Pancreas (tissue), 10 donors: ENCODE results near the gene IGLL5. TPM values are rescaled to one million over a fixed set of nuclear protein-coding genes. Genes with fewer than 3 reads are reported as not detected.

ENCODE experiments used
- ATAC-seq, 4 donors: fragments of 200-7000 bp; cut with Tn5 transposase; one replicate each; pipeline versions ENCODE4 v1.8.0 to v1.9.1; 2020; ENCODE audit warnings: mild to moderate bottlenecking in 4 of 4, moderate library complexity in 4 of 4
- DNase-seq, 6 donors: peaks; one replicate each; pipeline ENCODE4 v3.0.0-alpha.2; 2020
- FAIRE-seq: peaks from 2 replicates; lab custom pipeline; 2012; peaks lifted over from hg19 to GRCh38; lab: Jason Lieb, UNC
- H3K27ac ChIP-seq, 4 donors: fragments of 200-600 bp; sonication (generic); 1 replicate in 3 of 4; 2 replicates in 1 of 4; pipeline versions ENCODE4 v1.5.0 to v1.8.0; 2020
- H3K27me3 ChIP-seq, 4 donors: fragments of 200-600 bp; one replicate each; pipeline ENCODE4 v1.8.0; 2021
- H3K36me3 ChIP-seq, 3 donors: fragments of 200-600 bp; sonication (generic) in 1 of 3; one replicate each; pipeline versions ENCODE4 v1.5.0 to v1.8.0; 2020 to 2021
- H3K4me1 ChIP-seq, 3 donors: fragments of 200-600 bp; one replicate each; pipeline ENCODE4 v1.8.0; 2021
- H3K4me3 ChIP-seq, 4 donors: fragments of 200-600 bp; sonication (generic) in 2 of 4; one replicate each; pipeline versions ENCODE4 v1.5.0 to v1.8.0; 2020 to 2021
- H3K9me3 ChIP-seq, 4 donors: fragments of 200-600 bp; one replicate each; pipeline ENCODE4 v1.8.0; 2021
- WGBS, 2 donors: extraction: QIAGEN DNeasy Blood & Tissue Kit; methylation state at CpG; one replicate each; pipeline ENCODE4 v1.1.7; 2013; 5-methylcytosine and 5-hydroxymethylcytosine counted together
- intact Hi-C, 3 donors: fragments of 100-400 bp; cut with DNase I; formaldehyde crosslinking; loops; one replicate each; pipeline versions ENCODE4 v1.11.1 to v1.14.2; 2022
- polyA plus RNA-seq, 2 donors: library from polyadenylated mRNA; stranded (reverse); fragments of 200-250 nt; gene quantifications; one replicate each; pipeline ENCODE4 v1.2.3, GENCODE V29; 2013
- total RNA-seq, 6 donors: library from RNA; stranded (reverse); fragmentation: NEBNext Ultra II Directional in 4 of 6; extraction: Animal tissue kit (Norgen Biotek cat#: 25700) in 4 of 6; gene quantifications; one replicate each; pipeline versions ENCODE4 v1.2.1 to v1.2.4, GENCODE V29; 2021 to 2023
- TF ChIP-seq, protein P1 (sequence below), 4 donors: fragments of 200-600 bp; sonication (generic) in 3 of 4; IDR thresholded peaks; one replicate each; pipeline versions ENCODE4 v1.5.0 to v1.8.0; 2021; ENCODE audit warnings: antibody characterized with exemption in 4 of 4
- donor health status: healthy with polysubstance abuse.
- donor health status: DM: no; HTN: no; CAD: no; lungs with moderate emphysema.
- donor health status: DM: no; HTN: no; CAD: no.
- donor health status: control.
- donor health status: control.
- donor health status: Bipolar disorder and iron deficiency.
- donor health status: DM: yes; HTN: yes; CAD: no.
- donor health status: DM: no; HTN: no; CAD: no.
- donor health status: DM: no; HTN: no; CAD: no.
- donor health status: DM: yes; HTN: yes; CAD: no.

The IGLL5 gene
- total RNA-seq (10 to 100 TPM in 1 of 6 donors, 1 to 10 TPM in 1, under 1 TPM in 2, not detected in 2; 0.23 to 26.3 (median 2.3) TPM), polyA plus RNA-seq (under 1 TPM in 1 of 2 donors, not detected in 1; 0.42 TPM)

DNA sequence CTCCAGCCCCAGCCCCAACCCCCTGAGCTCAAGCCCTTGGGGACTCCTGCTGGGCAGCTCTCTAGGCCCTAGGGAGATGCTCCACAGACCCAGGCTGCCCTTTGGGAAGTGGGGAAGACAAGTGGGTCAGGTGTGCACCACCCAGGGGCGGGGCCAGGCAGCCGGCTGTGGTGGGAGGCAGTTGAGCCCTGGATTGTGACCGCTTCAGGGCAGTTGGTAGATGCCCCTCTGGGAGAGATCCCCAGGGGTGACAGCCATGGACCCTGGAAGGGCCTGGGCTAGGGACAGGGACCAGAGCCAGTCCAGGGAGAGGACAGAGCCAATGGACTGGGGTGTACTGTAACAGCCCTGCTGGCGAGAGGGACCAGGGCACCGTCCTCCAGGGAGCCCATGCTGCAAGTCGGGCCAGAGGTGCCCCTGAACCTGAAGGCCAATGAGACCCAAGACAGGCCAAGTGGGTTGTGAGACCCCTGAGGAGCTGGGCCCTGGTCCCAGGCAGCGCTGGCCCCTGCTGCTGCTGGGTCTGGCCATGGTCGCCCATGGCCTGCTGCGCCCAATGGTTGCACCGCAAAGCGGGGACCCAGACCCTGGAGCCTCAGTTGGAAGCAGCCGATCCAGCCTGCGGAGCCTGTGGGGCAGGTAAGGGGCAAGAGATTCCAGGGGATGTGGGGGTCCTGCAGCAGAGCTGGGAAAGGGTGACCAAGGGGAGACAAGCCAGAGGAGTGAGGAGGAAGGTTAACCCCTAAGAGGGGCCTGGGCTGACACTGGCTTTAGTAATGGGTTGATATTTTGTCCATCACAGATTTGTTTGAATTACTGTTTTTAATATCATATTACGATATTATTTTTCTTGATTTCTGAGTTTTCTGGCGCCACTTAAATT lies at the start of gene IGLL5:
Gene IGLL5 (plus strand): TSS at position 196 of the 883 bp plus-strand sequence. CDS start 238 bp downstream, at position 434.
- WGBS, 2 donors: 71 to 73% methylated on average over 15 of the region's 15 CpGs
- intact Hi-C loops: loop anchor here in 1 of 3 donors (10.0 kb wide), 2 partner anchors 203 to 293 kb away; no protein-coding TSS in a partner anchor

DNA sequence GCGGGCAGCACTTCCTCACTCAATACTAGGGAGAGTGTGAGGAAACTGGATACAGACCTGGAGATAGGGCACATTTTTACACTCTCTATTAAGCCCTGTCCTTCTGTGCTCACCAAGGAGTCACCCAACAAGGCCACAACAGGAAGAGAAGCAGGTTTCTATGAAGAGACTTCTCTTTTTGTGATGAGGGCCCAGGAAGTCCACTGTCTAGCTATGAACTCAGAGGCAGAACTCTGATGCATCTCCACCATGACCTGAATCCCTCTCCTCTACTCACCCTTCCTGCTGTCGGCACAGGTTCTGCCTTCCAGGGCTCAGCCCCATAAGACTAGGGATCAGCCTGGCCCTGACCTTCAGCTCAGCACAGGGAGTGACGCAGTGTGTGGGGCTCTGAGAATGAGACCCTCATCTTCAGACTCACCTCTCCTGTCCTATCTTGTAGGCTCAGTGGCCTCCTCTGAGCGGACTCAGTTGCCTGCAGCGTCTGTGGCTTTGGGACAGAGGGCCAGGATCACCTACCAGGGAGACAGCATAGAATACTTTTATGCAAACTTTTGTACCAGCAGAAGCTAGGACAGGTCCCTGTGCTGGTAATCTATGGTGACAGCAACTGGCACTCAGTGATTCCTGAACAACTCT lies 49.3 kb upstream of the IGLL5 start:
- FAIRE-seq (no peak), DNase-seq (peak in 1 of 6 donors; percentile 16), ATAC-seq (no peak)
- H3K27ac ChIP-seq: no peak overlapping the region
- H3K9me3 ChIP-seq: no peaks in the 10 kb centered on the region
- intact Hi-C loops: no loop called here
- no peaks in the 10 kb centered on the region for H3K36me3 ChIP-seq
- no peaks in the 10 kb centered on the region for H3K27me3 ChIP-seq
- no peaks in the 10 kb centered on the region for H3K4me1 ChIP-seq
- no peak overlapping the region for H3K4me3 ChIP-seq
- 84 to 87% methylated on average over 5 of the region's 5 CpGs for whole genome bisulfite sequencing, 2 donors
- TF ChIP-seq, protein P1, sequence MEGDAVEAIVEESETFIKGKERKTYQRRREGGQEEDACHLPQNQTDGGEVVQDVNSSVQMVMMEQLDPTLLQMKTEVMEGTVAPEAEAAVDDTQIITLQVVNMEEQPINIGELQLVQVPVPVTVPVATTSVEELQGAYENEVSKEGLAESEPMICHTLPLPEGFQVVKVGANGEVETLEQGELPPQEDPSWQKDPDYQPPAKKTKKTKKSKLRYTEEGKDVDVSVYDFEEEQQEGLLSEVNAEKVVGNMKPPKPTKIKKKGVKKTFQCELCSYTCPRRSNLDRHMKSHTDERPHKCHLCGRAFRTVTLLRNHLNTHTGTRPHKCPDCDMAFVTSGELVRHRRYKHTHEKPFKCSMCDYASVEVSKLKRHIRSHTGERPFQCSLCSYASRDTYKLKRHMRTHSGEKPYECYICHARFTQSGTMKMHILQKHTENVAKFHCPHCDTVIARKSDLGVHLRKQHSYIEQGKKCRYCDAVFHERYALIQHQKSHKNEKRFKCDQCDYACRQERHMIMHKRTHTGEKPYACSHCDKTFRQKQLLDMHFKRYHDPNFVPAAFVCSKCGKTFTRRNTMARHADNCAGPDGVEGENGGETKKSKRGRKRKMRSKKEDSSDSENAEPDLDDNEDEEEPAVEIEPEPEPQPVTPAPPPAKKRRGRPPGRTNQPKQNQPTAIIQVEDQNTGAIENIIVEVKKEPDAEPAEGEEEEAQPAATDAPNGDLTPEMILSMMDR (IDR thresholded peaks at IDR 0.05): no peak

More for the DNA sequence above, at the start of gene IGLL5:
- no peak for ATAC-seq
- TF ChIP-seq, protein P1 (IDR thresholded peaks at IDR 0.05): no peak
- Histone ChIP-seq H3K27me3 (no peaks in the 10 kb centered on the region), H3K4me3 (no peak within 1 kb of the TSS), H3K9me3 (no peaks in the 10 kb centered on the region), H3K27ac (no peak within 1 kb of the TSS), H3K4me1 (no peaks in the 10 kb centered on the region), H3K36me3 (no peaks in the 10 kb centered on the region)
- no peak for FAIRE-seq
- DNase-seq: no peak

DNA sequence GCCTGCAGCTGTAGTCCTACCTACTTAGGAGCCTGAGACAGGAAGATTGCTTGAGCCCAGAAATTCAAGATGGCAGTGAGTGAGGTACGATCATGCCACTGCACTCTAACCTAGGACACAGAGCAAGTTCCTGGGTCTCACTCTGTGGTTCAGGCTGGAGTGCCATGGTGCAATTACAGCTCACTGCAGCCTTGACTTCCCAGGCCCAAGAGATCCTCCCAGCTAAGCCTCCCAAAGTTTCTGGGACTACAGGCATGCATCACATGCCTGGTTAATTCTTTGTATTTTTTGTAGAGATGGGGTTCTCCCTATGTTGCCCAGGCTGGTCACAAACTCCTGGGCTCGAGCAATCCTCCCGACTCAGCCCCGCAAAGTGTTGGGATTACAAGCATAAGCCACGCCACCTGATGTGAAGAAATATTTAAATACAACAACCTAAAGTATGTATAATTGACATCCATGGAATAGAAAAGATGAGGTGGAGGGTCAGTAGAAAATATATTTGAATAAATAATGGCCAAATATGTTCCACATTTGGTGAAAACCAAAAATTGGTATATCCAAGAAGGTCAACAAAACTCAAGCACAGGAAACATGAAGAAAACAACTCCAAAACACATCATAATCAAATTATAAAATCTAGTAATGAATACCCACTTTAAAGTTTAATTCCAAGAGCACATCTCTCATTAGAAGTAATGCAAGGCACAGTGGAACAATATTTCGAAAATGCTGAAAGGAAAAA lies 47.9 kb upstream of the IGLL5 start:
- no peaks in the 10 kb centered on the region for H3K9me3 ChIP-seq
- no peak for FAIRE-seq
- H3K4me3 ChIP-seq: no peak overlapping the region
- H3K4me1 ChIP-seq: no peaks in the 10 kb centered on the region
- H3K27ac ChIP-seq: no peak overlapping the region
- 62 to 66% methylated on average over 6 of the region's 6 CpGs for WGBS, 2 donors
- no peak for ATAC-seq
- TF ChIP-seq, protein P1 (IDR thresholded peaks at IDR 0.05): no peak
- H3K36me3 ChIP-seq: no peaks in the 10 kb centered on the region
- DNase-seq: no peak
- intact Hi-C loops: no loop called here
- no peaks in the 10 kb centered on the region for H3K27me3 ChIP-seq

DNA sequence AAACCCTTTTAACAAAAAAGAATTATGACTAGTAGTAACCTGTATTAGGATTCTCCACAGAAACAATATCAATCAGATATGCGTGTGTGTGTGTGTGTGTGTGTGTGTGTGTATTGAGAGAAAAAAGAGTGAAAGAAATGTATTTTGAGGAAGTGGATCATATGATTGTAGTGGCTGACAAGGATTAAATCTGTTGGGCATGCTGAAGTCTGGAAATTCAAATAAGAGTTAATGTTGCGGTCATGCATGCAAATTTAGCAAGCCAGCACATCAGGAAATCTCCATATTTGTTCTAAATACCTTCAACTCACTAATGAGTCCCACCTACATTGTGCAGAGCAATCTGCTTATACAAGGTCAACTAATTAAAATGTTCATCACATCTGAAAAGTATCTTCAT lies 46.8 kb upstream of the IGLL5 start:
- H3K4me3 ChIP-seq: no peak overlapping the region
- 58 to 68% methylated on average over 2 of the region's 2 CpGs for WGBS, 2 donors
- TF ChIP-seq, protein P1 (IDR thresholded peaks at IDR 0.05): no peak
- DNase-seq: no peak
- no peaks in the 10 kb centered on the region for H3K4me1 ChIP-seq
- intact Hi-C loops: no loop called here
- no peak for FAIRE-seq
- H3K27me3 ChIP-seq: no peaks in the 10 kb centered on the region
- no peak overlapping the region for H3K27ac ChIP-seq
- no peaks in the 10 kb centered on the region for H3K9me3 ChIP-seq
- no peak for ATAC-seq
- H3K36me3 ChIP-seq: no peaks in the 10 kb centered on the region
